Cardiac fibroblast (primary cell): ENCODE results near the gene KRT74.

Experiments used
- DNase-seq, 2 donors: peaks; one replicate each; pipeline versions ENCODE4 v3.0.0 to v3.0.0-alpha.2; 2010; ENCODE audit warnings: low read depth in 2 of 2
- H3K4me3 ChIP-seq, 2 donors: replicated peaks in 1 of 2; 1 replicate in 1 of 2; 2 replicates in 1 of 2; pipeline ENCODE4 v1.5.1; 2011; ENCODE audit warnings: low read depth in 2 of 2, low read length in 2 of 2, mild to moderate bottlenecking in 2 of 2, moderate library complexity in 1 of 2
- TF ChIP-seq, protein P1 (sequence below): IDR thresholded peaks from one replicate; pipeline ENCODE4 v1.5.1; 2011; ENCODE audit warnings: low read depth, mild to moderate bottlenecking, low read length, inconsistent platforms

KRT74 gene

DNA sequence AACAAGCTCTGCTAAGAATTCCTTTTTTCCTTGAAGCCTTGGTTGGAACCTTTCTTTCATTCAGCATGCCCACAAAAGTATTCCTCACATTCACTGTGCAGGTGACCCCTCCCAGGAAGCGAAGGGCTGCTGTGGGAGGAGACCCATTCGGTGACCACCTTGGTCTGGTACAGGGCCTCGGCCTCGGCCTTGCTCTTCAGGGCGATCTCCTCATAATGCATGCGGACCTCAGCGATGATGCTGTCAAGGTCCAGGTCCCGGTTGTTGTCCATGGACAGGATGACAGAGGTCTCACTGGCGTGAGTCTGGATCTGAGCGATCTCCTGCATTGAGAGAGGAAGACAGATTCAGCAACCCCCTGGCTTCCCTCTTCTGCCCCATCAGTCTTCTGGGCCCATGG, 3.1 kb downstream of the KRT74 start:
- DNase-seq, result no peak
- H3K4me3 ChIP-seq, result no peak overlapping the region
- TF ChIP-seq, protein P1, sequence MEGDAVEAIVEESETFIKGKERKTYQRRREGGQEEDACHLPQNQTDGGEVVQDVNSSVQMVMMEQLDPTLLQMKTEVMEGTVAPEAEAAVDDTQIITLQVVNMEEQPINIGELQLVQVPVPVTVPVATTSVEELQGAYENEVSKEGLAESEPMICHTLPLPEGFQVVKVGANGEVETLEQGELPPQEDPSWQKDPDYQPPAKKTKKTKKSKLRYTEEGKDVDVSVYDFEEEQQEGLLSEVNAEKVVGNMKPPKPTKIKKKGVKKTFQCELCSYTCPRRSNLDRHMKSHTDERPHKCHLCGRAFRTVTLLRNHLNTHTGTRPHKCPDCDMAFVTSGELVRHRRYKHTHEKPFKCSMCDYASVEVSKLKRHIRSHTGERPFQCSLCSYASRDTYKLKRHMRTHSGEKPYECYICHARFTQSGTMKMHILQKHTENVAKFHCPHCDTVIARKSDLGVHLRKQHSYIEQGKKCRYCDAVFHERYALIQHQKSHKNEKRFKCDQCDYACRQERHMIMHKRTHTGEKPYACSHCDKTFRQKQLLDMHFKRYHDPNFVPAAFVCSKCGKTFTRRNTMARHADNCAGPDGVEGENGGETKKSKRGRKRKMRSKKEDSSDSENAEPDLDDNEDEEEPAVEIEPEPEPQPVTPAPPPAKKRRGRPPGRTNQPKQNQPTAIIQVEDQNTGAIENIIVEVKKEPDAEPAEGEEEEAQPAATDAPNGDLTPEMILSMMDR, result no peak

- H3K4me3 ChIP-seq, result no peak overlapping the region
- TF ChIP-seq, protein P1, result no peak
- no peak for DNase-seq
Measured at GRCh38 chr12:52568111-52568510, 5.5 kb downstream of the KRT74 start.

DNA sequence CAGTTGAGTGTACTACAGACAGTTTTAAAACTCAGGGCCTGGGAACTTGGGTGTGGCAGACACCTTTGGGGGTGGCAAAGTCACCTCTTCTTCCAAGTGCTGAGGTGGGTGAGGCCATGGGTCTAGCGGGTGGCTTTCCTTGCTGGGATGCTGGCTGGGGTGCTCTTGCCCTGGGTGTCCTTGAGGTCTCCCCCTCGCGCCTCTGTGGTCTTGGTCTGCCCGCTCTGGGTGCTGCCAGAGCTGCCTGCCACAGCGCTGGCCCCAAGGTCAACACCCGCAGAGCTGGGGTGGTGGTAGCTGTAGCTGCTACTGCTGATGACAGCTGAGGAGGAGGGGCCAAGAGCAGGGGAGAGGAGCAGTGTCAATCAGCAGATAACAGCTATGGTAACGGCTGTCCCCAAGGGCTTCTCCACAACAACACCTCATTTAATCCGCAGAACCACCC, 6.8 kb downstream of the KRT74 start:
- H3K4me3 ChIP-seq, result no peak overlapping the region
- TF ChIP-seq, protein P1, result no peak
- no peak for DNase-seq

DNA sequence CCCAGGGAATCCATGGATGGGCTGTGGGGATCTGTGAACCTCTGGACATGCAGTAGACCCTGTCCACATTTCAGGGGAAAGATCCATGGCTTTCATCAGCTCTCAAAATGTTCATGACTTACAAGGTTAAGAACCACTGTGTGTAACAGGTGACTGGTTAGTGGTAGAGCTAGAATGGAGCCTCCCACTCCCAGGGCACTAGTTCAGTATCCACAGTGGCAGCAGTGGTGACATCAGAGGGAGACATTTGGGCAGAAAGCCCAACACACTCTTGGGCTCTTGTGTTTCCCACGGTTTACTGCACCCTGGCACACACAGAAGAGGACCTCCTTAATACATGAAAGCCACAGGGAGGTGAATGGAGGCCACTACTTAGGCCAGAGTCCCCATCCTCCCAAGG, 9.1 kb downstream of the KRT74 start:
- TF ChIP-seq, protein P1, result no peak
- H3K4me3 ChIP-seq, result no peak overlapping the region
- no peak for DNase-seq

DNA sequence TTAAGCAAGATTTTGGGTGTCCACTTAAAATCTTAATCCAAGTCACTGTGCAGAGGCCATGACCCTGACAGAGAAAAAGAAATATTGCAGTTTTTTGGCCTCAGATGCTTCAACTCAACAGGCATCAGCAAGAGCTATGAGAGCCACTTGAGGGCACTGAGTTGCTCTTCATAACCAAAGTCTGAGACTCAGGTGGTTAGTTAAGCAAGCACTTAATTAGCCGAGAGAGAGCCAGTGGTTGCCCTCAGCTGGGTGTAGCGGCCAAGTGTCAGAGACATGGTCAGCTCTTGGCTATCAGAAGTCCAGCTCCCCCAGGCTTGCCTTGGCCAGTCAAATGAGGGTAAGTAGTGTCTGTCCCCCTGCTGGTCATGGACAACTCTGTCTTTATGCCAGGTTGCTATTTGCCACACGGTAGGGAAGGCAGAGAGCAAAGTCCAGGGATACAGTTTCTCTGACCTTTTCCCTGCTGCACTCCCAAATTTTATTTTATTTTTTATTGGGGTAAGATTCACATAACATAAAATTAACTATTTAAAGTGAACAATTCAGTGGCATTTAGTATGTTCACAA, 11.7 kb downstream of the KRT74 start:
- peak in 1 of 2 donors; percentile 23 for DNase-seq
- no peak overlapping the region for H3K4me3 ChIP-seq
- TF ChIP-seq, protein P1, result peak; percentile 48

DNA sequence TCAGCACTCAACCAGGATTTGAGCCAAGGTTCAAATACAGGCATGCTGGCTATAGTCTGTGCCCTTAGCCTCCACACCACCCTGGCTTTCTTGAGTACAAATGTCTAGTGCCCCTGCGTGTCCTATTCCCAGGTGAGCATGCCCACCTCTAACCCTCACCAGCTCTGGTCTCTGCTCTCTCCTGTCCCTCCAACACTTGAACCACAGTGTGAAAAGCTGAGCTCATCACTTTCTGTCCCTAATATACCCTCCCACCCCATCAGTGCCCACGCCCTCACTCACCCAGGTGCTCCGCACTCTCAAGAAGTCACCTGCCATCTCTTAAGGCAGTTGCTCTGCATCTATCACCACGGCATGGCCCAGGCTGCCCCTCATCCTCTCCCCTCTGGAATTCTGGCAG, 13.7 kb downstream of the KRT74 start:
- DNase-seq, result no peak
- H3K4me3 ChIP-seq, result no peak overlapping the region
- TF ChIP-seq, protein P1, result no peak

DNA sequence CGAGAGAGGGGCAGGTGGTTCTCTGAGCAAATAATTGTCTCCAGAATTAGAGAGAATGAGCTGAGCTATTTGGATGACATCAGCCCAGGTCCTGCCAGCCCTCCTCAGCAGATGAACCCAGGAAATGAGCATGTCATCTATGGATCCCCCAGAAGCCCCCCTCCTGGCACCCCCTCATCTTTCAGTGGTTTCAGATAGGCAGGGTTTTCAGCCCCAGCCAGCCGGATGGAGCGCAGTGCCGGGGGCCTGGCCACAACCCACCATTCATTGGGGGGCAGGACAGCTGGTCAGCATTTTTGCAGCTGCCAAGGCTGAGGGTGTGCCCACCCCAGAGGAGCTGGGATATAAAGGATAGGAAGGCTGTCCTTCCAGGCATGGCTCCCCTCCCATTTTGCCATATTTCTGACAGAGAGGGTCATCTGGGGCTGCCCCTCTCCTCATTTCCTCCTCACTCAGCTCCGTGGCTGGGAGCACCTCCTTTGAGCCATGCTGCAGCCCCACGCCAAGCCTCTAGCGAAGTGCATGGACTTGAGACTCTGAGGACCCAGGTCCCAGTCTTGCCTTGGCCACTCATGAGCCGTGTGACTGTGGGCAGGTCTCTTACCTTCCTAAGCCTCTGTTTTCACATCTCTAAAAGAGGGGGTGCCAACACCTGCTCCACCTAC, 14.7 kb downstream of the KRT74 start:
- TF ChIP-seq, protein P1, result no peak
- no peak for DNase-seq
- no peak overlapping the region for H3K4me3 ChIP-seq
